Retinal pigment epithelial cell (primary cell): ENCODE data around the gene THY1.

Source experiments
- DNase-seq: peaks from one replicate; pipeline ENCODE4 v3.0.0-alpha.2; 2010; ENCODE audit warnings: low read depth
- H3K4me3 ChIP-seq: 2 replicates; pipeline ENCODE4 v1.5.1; 2011; ENCODE audit warnings: mild to moderate bottlenecking, low read length, control low read depth, moderate library complexity
- CTCF ChIP-seq: conservative IDR thresholded peaks from 2 replicates; pipeline ENCODE4 v1.5.1; 2011; ENCODE audit warnings: low read depth, low read length, control low read depth, inconsistent platforms

Gene THY1

GRCh38 chr11:119432484-119433357, 9.7 kb upstream of the THY1 start:
- DNase-seq, result no peak
- no peak for TF ChIP-seq CTCF
- no peak overlapping the region for H3K4me3 ChIP-seq

DNA sequence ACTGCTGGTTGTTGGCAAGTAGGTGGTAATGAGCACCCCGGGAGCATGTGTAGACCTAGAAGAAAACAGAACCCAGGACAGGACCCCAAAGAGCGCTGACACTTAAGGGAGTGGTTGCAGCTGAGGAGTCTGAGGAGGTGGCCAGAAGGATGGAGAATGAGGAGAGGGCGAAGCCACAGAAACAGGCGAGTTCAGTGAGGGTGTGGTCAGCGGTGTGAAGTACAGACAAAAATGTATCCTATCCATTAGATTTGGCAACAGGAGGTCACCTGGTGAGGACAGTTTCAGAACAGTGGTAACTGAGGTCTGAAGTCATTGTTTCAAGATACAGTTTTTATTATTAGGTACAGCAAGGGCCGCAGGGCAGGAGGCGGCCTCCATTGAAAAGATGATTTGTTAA, 8.6 kb upstream of the THY1 start:
- no peak for TF ChIP-seq CTCF
- DNase-seq, result no peak
- no peak overlapping the region for H3K4me3 ChIP-seq

DNA sequence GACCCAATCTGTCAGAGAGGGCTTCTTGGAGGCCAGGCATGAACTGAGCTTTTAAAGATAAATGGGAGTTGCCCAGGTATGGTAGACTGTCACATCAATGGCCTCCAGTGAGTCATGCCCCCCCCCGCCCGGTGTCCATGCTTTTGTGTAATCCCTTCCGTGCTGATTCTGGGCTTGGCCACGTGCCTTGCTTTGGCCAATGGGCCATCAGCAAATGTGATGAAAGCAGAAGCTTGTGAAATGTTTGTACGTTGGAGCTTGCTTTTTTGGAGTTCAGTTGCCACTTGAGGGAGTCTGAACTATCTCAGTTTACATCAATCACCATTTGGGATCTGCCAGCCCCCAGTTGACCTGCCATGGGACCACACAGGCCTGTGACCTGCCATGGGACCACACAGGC, 4.3 kb upstream of the THY1 start:
- TF ChIP-seq CTCF, result no peak
- no peak for DNase-seq

GRCh38 chr11:119426142-119426541, 3.2 kb upstream of the THY1 start:
- DNase-seq, result no peak
- no peak for TF ChIP-seq CTCF
- no peak overlapping the region for H3K4me3 ChIP-seq

More for the DNA sequence above, 4.3 kb upstream of the THY1 start:
- H3K4me3 ChIP-seq, result no peak overlapping the region

DNA sequence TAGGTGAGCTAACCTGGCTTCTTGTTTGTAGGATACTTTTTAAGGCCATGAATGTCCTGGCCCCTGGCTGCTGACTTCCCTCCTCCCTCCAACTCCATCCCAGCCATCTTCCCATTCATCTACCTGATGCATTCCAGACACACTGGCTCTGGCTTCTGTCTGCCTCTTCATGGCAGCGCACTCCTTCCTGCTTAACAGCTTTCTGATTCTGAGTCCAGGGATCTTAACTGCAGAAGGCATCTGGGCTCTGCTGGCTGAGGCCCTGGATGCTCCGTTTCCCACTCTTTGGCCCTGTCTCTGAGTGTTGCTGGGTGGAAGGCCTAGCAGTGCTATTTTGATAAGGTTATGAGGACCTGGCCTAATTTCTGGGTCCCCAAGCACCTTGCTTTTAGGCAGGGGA, 1.8 kb upstream of the THY1 start:
- no peak for DNase-seq
- no peak overlapping the region for H3K4me3 ChIP-seq
- TF ChIP-seq CTCF, result no peak

- no peak overlapping the region for H3K4me3 ChIP-seq
- DNase-seq, result no peak
- no peak for TF ChIP-seq CTCF
Measured at GRCh38 chr11:119424276-119424675, 1.3 kb upstream of the THY1 start.
